Tibial artery (tissue), 4 donors: ENCODE results near the gene CTIF.
A peak's percentile ranks its signal among the peaks of the same experiment; 100 is the strongest.

ENCODE experiments used
- DNase-seq, 2 donors: peaks; one replicate each; pipeline ENCODE4 v3.0.0-alpha.2; 2019
- H3K27ac ChIP-seq, 2 donors: fragments of 200-600 bp; sonication (generic) in 1 of 2; 1 replicate in 1 of 2; 2 replicates in 1 of 2; pipeline ENCODE4 v1.5.1; 2018 to 2019; ENCODE audit warnings: mild to moderate bottlenecking in 1 of 2
- H3K27me3 ChIP-seq, 2 donors: fragments of 200-600 bp; sonication (generic) in 1 of 2; one replicate each; pipeline versions ENCODE4 v1.5.1 to v1.6.0; 2016 to 2019
- H3K36me3 ChIP-seq, 3 donors: fragments of 200-600 bp; sonication (generic) in 2 of 3; one replicate each; pipeline ENCODE4 v1.5.1; 2016 to 2019; ENCODE audit warnings: mild to moderate bottlenecking in 2 of 3
- H3K4me1 ChIP-seq, 4 donors: fragments of 200-600 bp; sonication (generic) in 2 of 4; 1 replicate in 3 of 4; 2 replicates in 1 of 4; pipeline ENCODE4 v1.5.1; 2016 to 2019
- H3K4me3 ChIP-seq, 2 donors: fragments of 200-600 bp; sonication (generic) in 1 of 2; 1 replicate in 1 of 2; 2 replicates in 1 of 2; pipeline ENCODE4 v1.5.1; 2018 to 2019; ENCODE audit warnings: mild to moderate bottlenecking in 2 of 2
- H3K9me3 ChIP-seq, 3 donors: fragments of 200-600 bp; sonication (generic) in 1 of 3; one replicate each; pipeline ENCODE4 v1.5.1; 2016 to 2019
- intact Hi-C: fragments of 100-400 bp; cut with DNase I; formaldehyde crosslinking; loops from one replicate; pipeline ENCODE4 v1.15.0; 2023; ENCODE audit warnings: low total_unique reads
- TF ChIP-seq, protein P1 (sequence below), 2 experiments: fragments of 200-600 bp in 1 of 2; fragments of 450-650 bp in 1 of 2; IDR thresholded peaks; one replicate each; pipeline ENCODE4 v1.5.1; 2017 to 2019; ENCODE audit warnings: antibody characterized with exemption in 2 of 2, mild to moderate bottlenecking in 1 of 2, moderate library complexity in 1 of 2

CTIF gene

DNA sequence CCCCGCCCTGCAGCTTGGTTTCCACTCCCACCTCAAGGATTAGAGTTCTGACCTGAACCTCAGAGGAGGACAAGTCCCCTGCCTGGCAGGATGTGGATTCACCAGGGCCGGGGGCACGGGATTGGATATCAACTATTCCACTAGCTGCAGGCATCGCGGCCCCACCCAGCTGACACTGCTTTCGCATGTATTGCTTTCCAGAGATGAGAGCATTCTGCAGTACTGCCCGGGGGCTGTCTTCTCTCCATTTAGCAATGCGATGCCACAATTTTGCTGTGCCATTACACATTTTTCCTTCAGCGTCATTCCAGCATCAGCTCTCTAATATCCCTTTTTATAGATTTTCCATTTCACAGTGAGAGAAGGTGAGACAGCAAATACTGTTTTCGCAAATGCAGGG is 42.0 kb downstream of the CTIF start:
- no peaks in the 10 kb centered on the region for H3K27me3 ChIP-seq
- peaks cover 0 to 65% (median 37%) of the 10 kb centered on the region in 4 donors for H3K4me1 ChIP-seq
- H3K4me3 ChIP-seq = no peak overlapping the region
- intact Hi-C loops = no loop called here
- TF ChIP-seq, protein P1, sequence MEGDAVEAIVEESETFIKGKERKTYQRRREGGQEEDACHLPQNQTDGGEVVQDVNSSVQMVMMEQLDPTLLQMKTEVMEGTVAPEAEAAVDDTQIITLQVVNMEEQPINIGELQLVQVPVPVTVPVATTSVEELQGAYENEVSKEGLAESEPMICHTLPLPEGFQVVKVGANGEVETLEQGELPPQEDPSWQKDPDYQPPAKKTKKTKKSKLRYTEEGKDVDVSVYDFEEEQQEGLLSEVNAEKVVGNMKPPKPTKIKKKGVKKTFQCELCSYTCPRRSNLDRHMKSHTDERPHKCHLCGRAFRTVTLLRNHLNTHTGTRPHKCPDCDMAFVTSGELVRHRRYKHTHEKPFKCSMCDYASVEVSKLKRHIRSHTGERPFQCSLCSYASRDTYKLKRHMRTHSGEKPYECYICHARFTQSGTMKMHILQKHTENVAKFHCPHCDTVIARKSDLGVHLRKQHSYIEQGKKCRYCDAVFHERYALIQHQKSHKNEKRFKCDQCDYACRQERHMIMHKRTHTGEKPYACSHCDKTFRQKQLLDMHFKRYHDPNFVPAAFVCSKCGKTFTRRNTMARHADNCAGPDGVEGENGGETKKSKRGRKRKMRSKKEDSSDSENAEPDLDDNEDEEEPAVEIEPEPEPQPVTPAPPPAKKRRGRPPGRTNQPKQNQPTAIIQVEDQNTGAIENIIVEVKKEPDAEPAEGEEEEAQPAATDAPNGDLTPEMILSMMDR (IDR thresholded peaks at IDR 0.05) = no peak
- DNase-seq = peak in 1 of 2 donors; percentile 58
- H3K9me3 ChIP-seq = no peaks in the 10 kb centered on the region
- peaks cover 0 to 3% (median 0%) of the 10 kb centered on the region in 3 donors for H3K36me3 ChIP-seq
- H3K27ac ChIP-seq = peak overlapping the region; percentile 18 to 61

- H3K4me3 ChIP-seq = no peak overlapping the region
- H3K36me3 ChIP-seq = no peaks in the 10 kb centered on the region
- DNase-seq = peak in 1 of 2 donors; percentile 47
- H3K27me3 ChIP-seq = no peaks in the 10 kb centered on the region
- intact Hi-C loops = no loop called here
- TF ChIP-seq, protein P1 (IDR thresholded peaks at IDR 0.05) = no peak
- no peaks in the 10 kb centered on the region for H3K9me3 ChIP-seq
- H3K4me1 ChIP-seq = peaks cover 0 to 61% (median 34%) of the 10 kb centered on the region in 4 donors
- H3K27ac ChIP-seq = peak overlapping the region; percentile 42 to 61
Observed at GRCh38 chr18:48581206-48581605, 42.4 kb downstream of the CTIF start.

DNA sequence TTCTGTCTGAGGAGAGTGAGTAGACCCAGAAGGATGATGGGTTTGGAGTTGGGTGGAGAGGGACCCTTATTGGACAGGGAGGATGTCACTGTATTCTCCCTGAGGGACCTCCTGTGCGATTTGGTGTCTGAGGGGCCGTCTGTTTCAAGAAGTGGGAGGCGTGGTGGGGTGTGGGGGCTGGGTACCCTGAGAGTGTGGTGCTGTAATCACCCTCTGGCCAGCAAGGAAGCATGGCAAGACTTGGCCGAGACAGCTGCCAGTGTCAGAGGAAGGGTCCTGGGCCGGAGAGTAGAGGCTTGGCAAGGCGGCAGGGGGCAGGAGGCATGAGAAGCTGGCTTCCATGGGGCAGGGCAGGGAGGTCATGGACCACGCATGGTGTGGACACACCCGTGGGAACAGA is 43.1 kb downstream of the CTIF start:
- DNase-seq = no peak
- intact Hi-C loops = no loop called here
- peaks cover 0 to 54% (median 31%) of the 10 kb centered on the region in 4 donors for H3K4me1 ChIP-seq

GRCh38 chr18:48582946-48583345 is 44.1 kb downstream of the CTIF start:
- H3K4me1 ChIP-seq = peaks cover 0 to 57% (median 31%) of the 10 kb centered on the region in 4 donors
- no peaks in the 10 kb centered on the region for H3K36me3 ChIP-seq
- intact Hi-C loops = no loop called here
- no peak overlapping the region for H3K4me3 ChIP-seq
- no peaks in the 10 kb centered on the region for H3K9me3 ChIP-seq
- DNase-seq = no peak
- no peaks in the 10 kb centered on the region for H3K27me3 ChIP-seq
- TF ChIP-seq, protein P1 (IDR thresholded peaks at IDR 0.05) = no peak
- H3K27ac ChIP-seq = peak overlapping the region; percentile 38 to 61

More for the DNA sequence above, 43.1 kb downstream of the CTIF start:
- Histone ChIP-seq H3K36me3 (no peaks in the 10 kb centered on the region), H3K27me3 (no peaks in the 10 kb centered on the region), H3K4me3 (no peak overlapping the region), H3K27ac (peak overlapping the region; percentile 42 to 61), H3K9me3 (no peaks in the 10 kb centered on the region)
- TF ChIP-seq, protein P1 (IDR thresholded peaks at IDR 0.05) = no peak

DNA sequence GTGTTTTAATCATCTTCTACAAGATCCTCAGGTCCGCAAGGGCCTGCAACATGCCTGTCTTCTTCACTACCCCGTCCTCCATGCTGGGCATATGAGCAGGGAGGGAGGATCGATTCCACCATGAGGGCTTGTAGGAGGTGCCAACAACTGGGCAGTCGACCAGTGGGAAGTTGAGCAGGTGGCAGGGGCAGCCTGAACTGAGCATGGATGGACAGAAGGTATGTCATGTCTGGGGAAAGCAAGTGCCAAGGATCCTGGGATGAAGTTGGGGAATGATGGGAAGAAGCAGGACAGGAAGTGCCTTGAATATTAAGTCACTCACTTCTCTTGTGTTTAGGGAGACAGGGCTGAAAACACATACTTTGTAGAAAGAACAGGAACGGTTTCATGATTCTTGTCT is 44.7 kb downstream of the CTIF start:
- no peaks in the 10 kb centered on the region for H3K9me3 ChIP-seq
- TF ChIP-seq, protein P1 (IDR thresholded peaks at IDR 0.05) = no peak
- H3K27me3 ChIP-seq = no peaks in the 10 kb centered on the region
- H3K4me1 ChIP-seq = peaks cover 0 to 63% (median 34%) of the 10 kb centered on the region in 4 donors
- no peak overlapping the region for H3K4me3 ChIP-seq
- peak overlapping the region; percentile 38 to 61 for H3K27ac ChIP-seq
- DNase-seq = no peak
- intact Hi-C loops = no loop called here
- H3K36me3 ChIP-seq = no peaks in the 10 kb centered on the region
